Endothelial cell of umbilical vein (primary cell): Measurements from ENCODE around the gene ICAM3. TPM values are rescaled to one million over a fixed set of nuclear protein-coding genes. Genes with fewer than 3 reads are reported as not detected.

ENCODE experiments used
- BruUV-seq: library from RNA; stranded (reverse); fragments of 400-500 nt; replicated peaks from 2 replicates; lab custom pipeline; 2021; lab: Mats Ljungman, UMichigan
- CTCF ChIA-PET: fragments of 300-600, 350-600 bp; sonication (Branson Sonifier 250); formaldehyde crosslinking; loops from one replicate; lab custom pipeline; 2021; ENCODE audit warnings: antibody characterized with exemption, inconsistent platforms; lab: Charles Lee
- POLR2A ChIA-PET: fragments of 300-600, 350-600 bp; sonication (Branson Sonifier 250); formaldehyde crosslinking; loops from one replicate; lab custom pipeline; 2021; ENCODE audit warnings: antibody characterized with exemption, inconsistent platforms; lab: Charles Lee
- DNase-seq: peaks from one replicate; pipeline ENCODE4 v3.0.0-alpha.2; 2011; ENCODE audit warnings: low read depth, low spot score
- FAIRE-seq: peaks from 2 replicates; lab custom pipeline; 2011; peaks lifted over from hg19 to GRCh38; lab: Jason Lieb, UNC
- H2AFZ ChIP-seq: 2 replicates; pipeline ENCODE4 v1.6.0; 2012; ENCODE audit warnings: low read depth, low read length, control low read depth, inconsistent platforms
- H3K27ac ChIP-seq: 2 replicates; pipeline ENCODE4 v1.5.1; 2011; ENCODE audit warnings: low read depth, mild to moderate bottlenecking, control low read depth, low read length, moderate library complexity; ENCODE audit not compliant: insufficient read depth
- H3K27me3 ChIP-seq, 2 experiments: 2 replicates each; pipeline versions ENCODE4 v1.6.0 to v1.6.1; 2011; ENCODE audit warnings: low read length in 2 of 2, mixed read lengths in 1 of 2; ENCODE audit not compliant: control insufficient read depth in 2 of 2, insufficient read depth in 2 of 2
- H3K36me3 ChIP-seq, 2 experiments: 2 replicates in 1 of 2; 3 replicates in 1 of 2; pipeline ENCODE4 v1.5.1; 2011; ENCODE audit warnings: low read length in 2 of 2, mild to moderate bottlenecking in 1 of 2, moderate library complexity in 1 of 2; ENCODE audit not compliant: control insufficient read depth in 2 of 2, insufficient read depth in 2 of 2; ENCODE audit errors: extremely low read depth in 1 of 2
- H3K4me1 ChIP-seq: 3 replicates; pipeline ENCODE4 v1.5.1; 2011; ENCODE audit warnings: mild to moderate bottlenecking, low read length; ENCODE audit not compliant: control insufficient read depth, insufficient read depth; ENCODE audit errors: extremely low read depth
- H3K4me2 ChIP-seq: 2 replicates; pipeline ENCODE4 v1.6.1; 2011; ENCODE audit warnings: low read length, control low read depth, mixed read lengths; ENCODE audit not compliant: insufficient read depth
- H3K4me3 ChIP-seq, 3 experiments: fragments of 200-600 bp in 1 of 3; sonication (generic), shearing (Covaris generic) in 1 of 3; replicated peaks in 1 of 3; 2 replicates each; pipeline ENCODE4 v1.5.1; 2011 to 2016; ENCODE audit warnings: control low read depth in 3 of 3, low read length in 3 of 3, mild to moderate bottlenecking in 2 of 3, inconsistent platforms in 1 of 3, low read depth in 1 of 3, moderate library complexity in 1 of 3; ENCODE audit not compliant: insufficient read depth in 1 of 3
- H3K79me2 ChIP-seq: 2 replicates; pipeline ENCODE4 v1.6.0; 2012; ENCODE audit warnings: low read length, inconsistent platforms; ENCODE audit not compliant: control insufficient read depth, insufficient read depth
- H3K9ac ChIP-seq: replicated peaks from 2 replicates; pipeline ENCODE3; 2011; ENCODE audit warnings: low read length, control low read depth; ENCODE audit not compliant: insufficient read depth; ENCODE audit errors: extremely low read depth
- H3K9me1 ChIP-seq: replicated peaks from 3 replicates; pipeline ENCODE4 v1.6.0; 2011; ENCODE audit warnings: mild to moderate bottlenecking, low read length; ENCODE audit not compliant: control insufficient read depth, insufficient read depth; ENCODE audit errors: extremely low read depth
- H3K9me3 ChIP-seq: replicated peaks from 2 replicates; pipeline ENCODE4 v1.5.1; 2012; ENCODE audit warnings: low read length, inconsistent platforms; ENCODE audit not compliant: control insufficient read depth, insufficient read depth
- H4K20me1 ChIP-seq: replicated peaks from 2 replicates; pipeline ENCODE3; 2011; ENCODE audit warnings: mild to moderate bottlenecking, low read length; ENCODE audit not compliant: control insufficient read depth, insufficient read depth; ENCODE audit errors: extremely low read depth
- EZH2 ChIP-seq: IDR thresholded peaks from 2 replicates; pipeline ENCODE4 v1.6.1; 2012; ENCODE audit warnings: borderline replicate concordance, low read depth, mild to moderate bottlenecking, moderate library complexity, low read length, inconsistent platforms; ENCODE audit not compliant: severe bottlenecking
- FOS ChIP-seq: IDR thresholded peaks from 2 replicates; pipeline ENCODE4 v1.6.1; 2011; ENCODE audit warnings: mild to moderate bottlenecking, low read length, moderate library complexity, borderline replicate concordance; ENCODE audit not compliant: insufficient read depth
- GATA2 ChIP-seq: IDR thresholded peaks from 2 replicates; pipeline ENCODE4 v1.7.0; 2011; ENCODE audit warnings: low read depth, mild to moderate bottlenecking, moderate library complexity, mixed read lengths, low read length; ENCODE audit not compliant: insufficient read length, insufficient read depth
- JUN ChIP-seq: IDR thresholded peaks from 2 replicates; pipeline ENCODE4 v1.6.1; 2011; ENCODE audit warnings: borderline replicate concordance, low read depth; ENCODE audit not compliant: insufficient read length, insufficient read depth
- MYC ChIP-seq: IDR thresholded peaks from one replicate; pipeline ENCODE4 v1.6.1; 2011; ENCODE audit warnings: mild to moderate bottlenecking, low read depth, low read length
- POLR2A ChIP-seq: IDR thresholded peaks from 2 replicates; pipeline ENCODE4 v1.6.1; 2012; ENCODE audit warnings: low read depth, mild to moderate bottlenecking, control low read depth, low read length
- POLR2AphosphoS5 ChIP-seq: IDR thresholded peaks from 2 replicates; pipeline ENCODE4 v1.6.1; 2012; ENCODE audit warnings: low read depth, mild to moderate bottlenecking, control low read depth, low read length, moderate library complexity; ENCODE audit not compliant: insufficient read depth
- dilution Hi-C: fragments of 300-500 bp; cut with MboI; formaldehyde crosslinking; loops from one replicate; pipeline ENCODE4 v1.15.0; 2019; ENCODE audit warnings: low sequenced_read_pairs; ENCODE audit not compliant: extremely low pct_ligation_motif_present
- intact Hi-C: fragments of 100-400 bp; cut with micrococcal nuclease; formaldehyde crosslinking; loops from one replicate; pipeline ENCODE4 v1.10.0; 2022
- polyA plus RNA-seq, 4 experiments: library from polyadenylated mRNA; depleted of rRNA in 3 of 4; stranded (reverse) in 3 of 4; unstranded in 1 of 4; fragments of >200 nt; gene quantifications; 2 replicates each; pipeline versions ENCODE4 v1.2.1 to v1.2.3, GENCODE V29; 2011 to 2012; ENCODE audit warnings: missing spikeins in 1 of 4
- total RNA-seq: library from RNA; stranded (reverse); gene quantifications from 2 replicates; pipeline ENCODE4 v1.2.3, GENCODE V29; 2021
- TF ChIP-seq, protein P1 (sequence below), 2 donors: IDR thresholded peaks; 1 replicate in 1 of 2; 2 replicates in 1 of 2; pipeline ENCODE4 v1.5.1; 2011; ENCODE audit warnings: low read length in 2 of 2, mild to moderate bottlenecking in 2 of 2, moderate library complexity in 2 of 2, control low read depth in 1 of 2, inconsistent platforms in 1 of 2, low read depth in 1 of 2; ENCODE audit not compliant: insufficient read depth in 1 of 2; ENCODE audit errors: extremely low read depth in 1 of 2
- TF ChIP-seq, protein P2 (sequence below): IDR thresholded peaks from 2 replicates; pipeline ENCODE4 v1.6.1; 2011; ENCODE audit not compliant: insufficient read depth, insufficient read length

The ICAM3 gene
- total and polyA plus RNA-seq, 2 donors (not counting 3 experiments of a cell fraction or from before 2014, with no cell fraction given): 6.7 to 11.6 TPM

DNA sequence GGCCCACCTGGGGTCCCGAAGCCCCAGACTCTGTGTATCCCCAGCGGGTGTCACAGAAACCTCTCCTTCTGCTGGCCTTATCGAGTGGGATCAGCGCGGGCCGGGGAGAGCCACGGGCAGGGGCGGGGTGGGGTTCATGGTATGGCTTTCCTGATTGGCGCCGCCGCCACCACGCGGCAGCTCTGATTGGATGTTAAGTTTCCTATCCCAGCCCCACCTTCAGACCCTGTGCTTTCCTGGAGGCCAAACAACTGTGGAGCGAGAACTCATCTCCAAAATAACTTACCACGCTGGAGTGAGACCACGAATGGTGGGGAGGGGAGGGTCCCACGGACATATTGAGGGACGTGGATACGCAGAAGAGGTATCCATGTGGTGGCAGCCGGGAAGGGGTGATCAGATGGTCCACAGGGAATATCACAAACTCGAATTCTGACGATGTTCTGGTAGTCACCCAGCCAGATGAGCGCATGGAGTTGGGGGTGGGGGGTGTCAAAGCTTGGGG, 50.7 kb downstream of the ICAM3 start:
- POLR2A ChIA-PET: interaction anchor here (1.8 kb wide), 1 partner anchor 18 kb away, joined by 10 read pairs; the partner anchor contains the start of gene ICAM1
- CTCF ChIA-PET: interaction anchor here (1.0 to 2.4 kb wide), 5 partner anchors 12 to 128 kb away, joined by 3 to 29 read pairs (median 11); partner anchors contain the start of gene ICAM1
- DNase-seq: no peak
- Histone ChIP-seq H2AFZ (peak overlapping the region; percentile 81), H3K36me3 (peaks cover 0 to 4% of the 10 kb centered on the region in 2 experiments), H3K4me2 (peak overlapping the region; percentile 51), H4K20me1 (no peaks in the 10 kb centered on the region), H3K27ac (no peak overlapping the region), H3K9ac (no peak overlapping the region), H3K9me3 (no peaks in the 10 kb centered on the region), H3K27me3 (peaks cover 32 to 45% of the 10 kb centered on the region in 2 experiments), H3K4me3 (no peak overlapping the region), H3K4me1 (peaks cover 27% of the 10 kb centered on the region), H3K79me2 (no peaks in the 10 kb centered on the region), H3K9me1 (no peaks in the 10 kb centered on the region)
- no peak for TF ChIP-seq EZH2
- TF ChIP-seq, protein P1, sequence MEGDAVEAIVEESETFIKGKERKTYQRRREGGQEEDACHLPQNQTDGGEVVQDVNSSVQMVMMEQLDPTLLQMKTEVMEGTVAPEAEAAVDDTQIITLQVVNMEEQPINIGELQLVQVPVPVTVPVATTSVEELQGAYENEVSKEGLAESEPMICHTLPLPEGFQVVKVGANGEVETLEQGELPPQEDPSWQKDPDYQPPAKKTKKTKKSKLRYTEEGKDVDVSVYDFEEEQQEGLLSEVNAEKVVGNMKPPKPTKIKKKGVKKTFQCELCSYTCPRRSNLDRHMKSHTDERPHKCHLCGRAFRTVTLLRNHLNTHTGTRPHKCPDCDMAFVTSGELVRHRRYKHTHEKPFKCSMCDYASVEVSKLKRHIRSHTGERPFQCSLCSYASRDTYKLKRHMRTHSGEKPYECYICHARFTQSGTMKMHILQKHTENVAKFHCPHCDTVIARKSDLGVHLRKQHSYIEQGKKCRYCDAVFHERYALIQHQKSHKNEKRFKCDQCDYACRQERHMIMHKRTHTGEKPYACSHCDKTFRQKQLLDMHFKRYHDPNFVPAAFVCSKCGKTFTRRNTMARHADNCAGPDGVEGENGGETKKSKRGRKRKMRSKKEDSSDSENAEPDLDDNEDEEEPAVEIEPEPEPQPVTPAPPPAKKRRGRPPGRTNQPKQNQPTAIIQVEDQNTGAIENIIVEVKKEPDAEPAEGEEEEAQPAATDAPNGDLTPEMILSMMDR (IDR thresholded peaks at IDR 0.05; ENCODE audit: extremely low read depth in 1 of 2, insufficient read depth in 1 of 2, low read depth in 1 of 2, low read length in 2 of 2): no peak
- no peak for TF ChIP-seq JUN
- TF ChIP-seq POLR2A: no peak
- TF ChIP-seq, protein P2, sequence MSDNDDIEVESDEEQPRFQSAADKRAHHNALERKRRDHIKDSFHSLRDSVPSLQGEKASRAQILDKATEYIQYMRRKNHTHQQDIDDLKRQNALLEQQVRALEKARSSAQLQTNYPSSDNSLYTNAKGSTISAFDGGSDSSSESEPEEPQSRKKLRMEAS: no peak
- no peak for TF ChIP-seq GATA2
- no peak for TF ChIP-seq POLR2AphosphoS5
- TF ChIP-seq FOS: no peak
- TF ChIP-seq MYC: no peak
- intact Hi-C loops: no loop called here
- dilution Hi-C loops: no loop called here
- BruUV-seq: no TSS peak
- no peak for FAIRE-seq
